Activated naive CD4-positive, alpha-beta T cell treated with anti-CD3 and anti-CD28 coated beads, Interleukin-2, amount 10 ng/mL, durations not matched to agents 7 days and 5 days (primary cell): Measurements from ENCODE around the gene SCAPER.
"Not testable (repeated sequence)": the region's sequence is repeated elsewhere in the genome, so short reads cannot be mapped to it uniquely, and the experiment has no call there.

Experiments used
- CTCF ChIA-PET: fragments of 350-600 bp; sonication (Branson Sonifier 250); formaldehyde crosslinking; loops from one replicate; lab custom pipeline; 2021; ENCODE audit warnings: antibody characterized with exemption; lab: Charles Lee
- DNase-seq: peaks from one replicate; pipeline ENCODE4 v3.0.0-alpha.2; 2020
- H3K27ac Mint-ChIP-seq: one replicate; pipeline ENCODE4 v1.8.0; 2021; ENCODE audit warnings: mild to moderate bottlenecking, moderate library complexity, mixed read lengths
- H3K27me3 Mint-ChIP-seq: one replicate; pipeline ENCODE4 v1.8.0; 2021; ENCODE audit warnings: mild to moderate bottlenecking, mixed read lengths
- H3K36me3 Mint-ChIP-seq: one replicate; pipeline ENCODE4 v1.8.0; 2021; ENCODE audit warnings: mixed read lengths
- H3K4me1 Mint-ChIP-seq: one replicate; pipeline ENCODE4 v1.8.0; 2021; ENCODE audit warnings: mixed read lengths
- H3K4me3 Mint-ChIP-seq: one replicate; pipeline ENCODE4 v1.8.0; 2021; ENCODE audit warnings: mild to moderate bottlenecking, moderate library complexity, mixed read lengths
- H3K9me3 Mint-ChIP-seq: one replicate; pipeline ENCODE4 v1.8.0; 2021; ENCODE audit warnings: mixed read lengths

The SCAPER gene

GRCh38 chr15:76756381-76756780, 148.8 kb downstream of the SCAPER start:
- no peak for DNase-seq
- H3K4me3 Mint-ChIP-seq = no peak overlapping the region
- no peaks in the 10 kb centered on the region for H3K27me3 Mint-ChIP-seq
- H3K9me3 Mint-ChIP-seq = no peaks in the 10 kb centered on the region
- no peak overlapping the region for H3K27ac Mint-ChIP-seq
- CTCF ChIA-PET = no interaction called here
- peaks cover 18% of the 10 kb centered on the region for H3K36me3 Mint-ChIP-seq
- no peaks in the 10 kb centered on the region for H3K4me1 Mint-ChIP-seq

GRCh38 chr15:76753771-76754170, 151.4 kb downstream of the SCAPER start:
- Mint-ChIP-seq H3K9me3 (no peaks in the 10 kb centered on the region), H3K4me3 (no peak overlapping the region), H3K27me3 (no peaks in the 10 kb centered on the region), H3K4me1 (no peaks in the 10 kb centered on the region), H3K27ac (no peak overlapping the region), H3K36me3 (peaks cover 20% of the 10 kb centered on the region)
- DNase-seq = no peak
- CTCF ChIA-PET = no interaction called here

GRCh38 chr15:76753131-76753530, 152.0 kb downstream of the SCAPER start:
- H3K27me3 Mint-ChIP-seq = no peaks in the 10 kb centered on the region
- no peak overlapping the region for H3K27ac Mint-ChIP-seq
- no peaks in the 10 kb centered on the region for H3K9me3 Mint-ChIP-seq
- H3K4me3 Mint-ChIP-seq = no peak overlapping the region
- peaks cover 20% of the 10 kb centered on the region for H3K36me3 Mint-ChIP-seq
- DNase-seq = no peak
- no peaks in the 10 kb centered on the region for H3K4me1 Mint-ChIP-seq
- CTCF ChIA-PET = no interaction called here

GRCh38 chr15:76752549-76752948, 152.6 kb downstream of the SCAPER start:
- H3K27ac Mint-ChIP-seq = no peak overlapping the region
- H3K4me1 Mint-ChIP-seq = no peaks in the 10 kb centered on the region
- CTCF ChIA-PET = no interaction called here
- no peak overlapping the region for H3K4me3 Mint-ChIP-seq
- H3K9me3 Mint-ChIP-seq = no peaks in the 10 kb centered on the region
- no peaks in the 10 kb centered on the region for H3K27me3 Mint-ChIP-seq
- no peak for DNase-seq
- H3K36me3 Mint-ChIP-seq = peaks cover 22% of the 10 kb centered on the region

- H3K27ac Mint-ChIP-seq = no peak overlapping the region
- H3K9me3 Mint-ChIP-seq = no peaks in the 10 kb centered on the region
- peaks cover 17% of the 10 kb centered on the region for H3K36me3 Mint-ChIP-seq
- H3K4me1 Mint-ChIP-seq = no peaks in the 10 kb centered on the region
- CTCF ChIA-PET = no interaction called here
- DNase-seq = no peak
- no peak overlapping the region for H3K4me3 Mint-ChIP-seq
- H3K27me3 Mint-ChIP-seq = no peaks in the 10 kb centered on the region
These were observed 167.6 kb downstream of the SCAPER start for GRCh38 chr15:76737573-76737972.

GRCh38 chr15:76732321-76732720, 172.8 kb downstream of the SCAPER start:
- H3K36me3 Mint-ChIP-seq = peaks cover 22% of the 10 kb centered on the region
- CTCF ChIA-PET, DNase-seq, H3K9me3 Mint-ChIP-seq, H3K27me3 Mint-ChIP-seq, H3K4me1 Mint-ChIP-seq, H3K4me3 Mint-ChIP-seq, H3K27ac Mint-ChIP-seq: not testable (repeated sequence)

GRCh38 chr15:76730262-76730661, 174.9 kb downstream of the SCAPER start:
- Mint-ChIP-seq H3K9me3 (peaks cover 4% of the 10 kb centered on the region), H3K27me3 (no peaks in the 10 kb centered on the region), H3K36me3 (peaks cover 31% of the 10 kb centered on the region), H3K4me1 (no peaks in the 10 kb centered on the region), H3K4me3 (no peak overlapping the region), H3K27ac (no peak overlapping the region)
- DNase-seq = no peak
- CTCF ChIA-PET = no interaction called here

GRCh38 chr15:76718863-76719262, 186.3 kb downstream of the SCAPER start:
- peaks cover 16% of the 10 kb centered on the region for H3K9me3 Mint-ChIP-seq
- H3K4me1 Mint-ChIP-seq = no peaks in the 10 kb centered on the region
- H3K4me3 Mint-ChIP-seq = no peak overlapping the region
- DNase-seq = no peak
- H3K27ac Mint-ChIP-seq = no peak overlapping the region
- no peaks in the 10 kb centered on the region for H3K27me3 Mint-ChIP-seq
- CTCF ChIA-PET = no interaction called here
- H3K36me3 Mint-ChIP-seq = peaks cover 31% of the 10 kb centered on the region

- no peaks in the 10 kb centered on the region for H3K27me3 Mint-ChIP-seq
- H3K27ac Mint-ChIP-seq = no peak overlapping the region
- H3K4me1 Mint-ChIP-seq = peaks cover 2% of the 10 kb centered on the region
- peaks cover 11% of the 10 kb centered on the region for H3K9me3 Mint-ChIP-seq
- no peak overlapping the region for H3K4me3 Mint-ChIP-seq
- H3K36me3 Mint-ChIP-seq = peaks cover 33% of the 10 kb centered on the region
- DNase-seq = no peak
- CTCF ChIA-PET = no interaction called here
These were observed 190.2 kb downstream of the SCAPER start for GRCh38 chr15:76714950-76715349.

GRCh38 chr15:76711351-76711827, 193.8 kb downstream of the SCAPER start:
- Mint-ChIP-seq H3K4me1 (peaks cover 2% of the 10 kb centered on the region), H3K27ac (no peak overlapping the region), H3K9me3 (peaks cover 7% of the 10 kb centered on the region), H3K4me3 (no peak overlapping the region), H3K36me3 (peaks cover 23% of the 10 kb centered on the region), H3K27me3 (no peaks in the 10 kb centered on the region)
- CTCF ChIA-PET = no interaction called here
- no peak for DNase-seq

- H3K27ac Mint-ChIP-seq, CTCF ChIA-PET, H3K27me3 Mint-ChIP-seq: not testable (repeated sequence)
These were observed 201.1 kb downstream of the SCAPER start for GRCh38 chr15:76704032-76704431.

GRCh38 chr15:76696840-76697239, 208.3 kb downstream of the SCAPER start:
- Mint-ChIP-seq H3K27me3 (no peaks in the 10 kb centered on the region), H3K27ac (no peak overlapping the region), H3K4me1 (no peaks in the 10 kb centered on the region), H3K36me3 (peaks cover 12% of the 10 kb centered on the region), H3K4me3 (no peak overlapping the region), H3K9me3 (no peaks in the 10 kb centered on the region)
- CTCF ChIA-PET = no interaction called here
- DNase-seq = no peak

More at GRCh38 chr15:76704032-76704431, 201.1 kb downstream of the SCAPER start:
- peaks cover 23% of the 10 kb centered on the region for H3K36me3 Mint-ChIP-seq
- H3K4me3 Mint-ChIP-seq, H3K9me3 Mint-ChIP-seq, H3K4me1 Mint-ChIP-seq, DNase-seq: not testable (repeated sequence)

GRCh38 chr15:76692546-76692945, 212.6 kb downstream of the SCAPER start:
- H3K27me3 Mint-ChIP-seq, H3K27ac Mint-ChIP-seq, H3K4me3 Mint-ChIP-seq, H3K9me3 Mint-ChIP-seq, DNase-seq, CTCF ChIA-PET, H3K4me1 Mint-ChIP-seq, H3K36me3 Mint-ChIP-seq: not testable (repeated sequence)

- not testable (repeated sequence) for H3K4me3 Mint-ChIP-seq, DNase-seq, H3K27ac Mint-ChIP-seq, H3K9me3 Mint-ChIP-seq, H3K4me1 Mint-ChIP-seq, H3K27me3 Mint-ChIP-seq, H3K36me3 Mint-ChIP-seq
- CTCF ChIA-PET = interaction anchor here (0.7 kb wide), 1 partner anchor 959 kb away, joined by 3 read pairs; no protein-coding TSS in a partner anchor
These were observed 217.5 kb downstream of the SCAPER start for GRCh38 chr15:76687592-76687991.

- no peaks in the 10 kb centered on the region for H3K4me1 Mint-ChIP-seq
- peaks cover 4% of the 10 kb centered on the region for H3K9me3 Mint-ChIP-seq
- peaks cover 4% of the 10 kb centered on the region for H3K36me3 Mint-ChIP-seq
- CTCF ChIA-PET = no interaction called here
- no peak overlapping the region for H3K4me3 Mint-ChIP-seq
- no peak for DNase-seq
- no peaks in the 10 kb centered on the region for H3K27me3 Mint-ChIP-seq
- H3K27ac Mint-ChIP-seq = no peak overlapping the region
These were observed 221.1 kb downstream of the SCAPER start for GRCh38 chr15:76684002-76684401.

GRCh38 chr15:76682833-76683232, 222.3 kb downstream of the SCAPER start:
- DNase-seq = no peak
- no peaks in the 10 kb centered on the region for H3K27me3 Mint-ChIP-seq
- no peak overlapping the region for H3K4me3 Mint-ChIP-seq
- H3K27ac Mint-ChIP-seq = no peak overlapping the region
- H3K4me1 Mint-ChIP-seq = no peaks in the 10 kb centered on the region
- peaks cover 2% of the 10 kb centered on the region for H3K36me3 Mint-ChIP-seq
- CTCF ChIA-PET = no interaction called here
- H3K9me3 Mint-ChIP-seq = peaks cover 4% of the 10 kb centered on the region
